H1 (cell line): ENCODE results near the gene ZFP36L2. TPM values are rescaled to one million over a fixed set of nuclear protein-coding genes. Genes with fewer than 3 reads are reported as not detected.

ENCODE experiments used
- CEBPB ChIP-seq: IDR thresholded peaks from 2 replicates; pipeline ENCODE4 v1.6.1; 2012; ENCODE audit warnings: low read depth, low read length
- KDM5A ChIP-seq: fragments of 200-600 bp; IDR thresholded peaks from 2 replicates; pipeline ENCODE4 v1.7.1; 2012; ENCODE audit warnings: mild to moderate bottlenecking, low read length, inconsistent platforms, mixed read lengths
- POLR2AphosphoS5 ChIP-seq: IDR thresholded peaks from 2 replicates; pipeline ENCODE4 v1.6.1; 2011; ENCODE audit warnings: low read depth, low read length
- RBBP5 ChIP-seq: IDR thresholded peaks from 2 replicates; pipeline ENCODE4 v1.7.1; 2012; ENCODE audit warnings: low read depth, mild to moderate bottlenecking, inconsistent platforms, low read length, moderate library complexity, borderline replicate concordance
- SP1 ChIP-seq: IDR thresholded peaks from 2 replicates; pipeline ENCODE4 v1.6.1; 2011; ENCODE audit warnings: low read depth, low read length
- SP2 ChIP-seq: IDR thresholded peaks from 2 replicates; pipeline ENCODE4 v1.6.1; 2012; ENCODE audit warnings: mild to moderate bottlenecking, low read length, inconsistent platforms
- SP4 ChIP-seq: IDR thresholded peaks from 2 replicates; pipeline ENCODE4 v1.6.1; 2012; ENCODE audit warnings: low read length, inconsistent platforms
- polyA plus RNA-seq, 7 experiments: library from polyadenylated mRNA; depleted of rRNA in 3 of 7; stranded (reverse) in 5 of 7; unstranded in 2 of 7; fragments of >200 nt in 5 of 7; fragments of 200-250 nt in 2 of 7; gene quantifications; 1 replicate in 5 of 7; 2 replicates in 1 of 7; 4 replicates in 1 of 7; pipeline versions ENCODE4 v1.2.1 to v1.2.3, GENCODE V29; 2011 to 2013; ENCODE audit warnings: missing spikeins in 2 of 7, mixed read lengths in 2 of 7
- total RNA-seq: library from RNA; stranded (reverse); fragmentation: NEBNext Ultra II Directional; extraction: Animal tissue kit (Norgen Biotek cat#: 25700); gene quantifications from 2 replicates; pipeline ENCODE4 v1.2.1, GENCODE V29; 2021
- TF ChIP-seq, protein P1 (sequence below): fragments of 300-600 bp; sonication (generic); IDR thresholded peaks from 2 replicates; pipeline ENCODE4 v1.7.1; 2012; ENCODE audit warnings: low read length, moderate library complexity, mild to moderate bottlenecking, inconsistent platforms; ENCODE audit not compliant: insufficient replicate concordance

The ZFP36L2 gene
- total and polyA plus RNA-seq, 2 of the 8 experiments (the other 6 are each of a cell fraction or from before 2014, with no cell fraction given): 13.4 to 102 TPM

- no peak for TF ChIP-seq CEBPB
- no peak for TF ChIP-seq RBBP5
- no peak for TF ChIP-seq SP1
- no peak for TF ChIP-seq KDM5A
- TF ChIP-seq, protein P1, sequence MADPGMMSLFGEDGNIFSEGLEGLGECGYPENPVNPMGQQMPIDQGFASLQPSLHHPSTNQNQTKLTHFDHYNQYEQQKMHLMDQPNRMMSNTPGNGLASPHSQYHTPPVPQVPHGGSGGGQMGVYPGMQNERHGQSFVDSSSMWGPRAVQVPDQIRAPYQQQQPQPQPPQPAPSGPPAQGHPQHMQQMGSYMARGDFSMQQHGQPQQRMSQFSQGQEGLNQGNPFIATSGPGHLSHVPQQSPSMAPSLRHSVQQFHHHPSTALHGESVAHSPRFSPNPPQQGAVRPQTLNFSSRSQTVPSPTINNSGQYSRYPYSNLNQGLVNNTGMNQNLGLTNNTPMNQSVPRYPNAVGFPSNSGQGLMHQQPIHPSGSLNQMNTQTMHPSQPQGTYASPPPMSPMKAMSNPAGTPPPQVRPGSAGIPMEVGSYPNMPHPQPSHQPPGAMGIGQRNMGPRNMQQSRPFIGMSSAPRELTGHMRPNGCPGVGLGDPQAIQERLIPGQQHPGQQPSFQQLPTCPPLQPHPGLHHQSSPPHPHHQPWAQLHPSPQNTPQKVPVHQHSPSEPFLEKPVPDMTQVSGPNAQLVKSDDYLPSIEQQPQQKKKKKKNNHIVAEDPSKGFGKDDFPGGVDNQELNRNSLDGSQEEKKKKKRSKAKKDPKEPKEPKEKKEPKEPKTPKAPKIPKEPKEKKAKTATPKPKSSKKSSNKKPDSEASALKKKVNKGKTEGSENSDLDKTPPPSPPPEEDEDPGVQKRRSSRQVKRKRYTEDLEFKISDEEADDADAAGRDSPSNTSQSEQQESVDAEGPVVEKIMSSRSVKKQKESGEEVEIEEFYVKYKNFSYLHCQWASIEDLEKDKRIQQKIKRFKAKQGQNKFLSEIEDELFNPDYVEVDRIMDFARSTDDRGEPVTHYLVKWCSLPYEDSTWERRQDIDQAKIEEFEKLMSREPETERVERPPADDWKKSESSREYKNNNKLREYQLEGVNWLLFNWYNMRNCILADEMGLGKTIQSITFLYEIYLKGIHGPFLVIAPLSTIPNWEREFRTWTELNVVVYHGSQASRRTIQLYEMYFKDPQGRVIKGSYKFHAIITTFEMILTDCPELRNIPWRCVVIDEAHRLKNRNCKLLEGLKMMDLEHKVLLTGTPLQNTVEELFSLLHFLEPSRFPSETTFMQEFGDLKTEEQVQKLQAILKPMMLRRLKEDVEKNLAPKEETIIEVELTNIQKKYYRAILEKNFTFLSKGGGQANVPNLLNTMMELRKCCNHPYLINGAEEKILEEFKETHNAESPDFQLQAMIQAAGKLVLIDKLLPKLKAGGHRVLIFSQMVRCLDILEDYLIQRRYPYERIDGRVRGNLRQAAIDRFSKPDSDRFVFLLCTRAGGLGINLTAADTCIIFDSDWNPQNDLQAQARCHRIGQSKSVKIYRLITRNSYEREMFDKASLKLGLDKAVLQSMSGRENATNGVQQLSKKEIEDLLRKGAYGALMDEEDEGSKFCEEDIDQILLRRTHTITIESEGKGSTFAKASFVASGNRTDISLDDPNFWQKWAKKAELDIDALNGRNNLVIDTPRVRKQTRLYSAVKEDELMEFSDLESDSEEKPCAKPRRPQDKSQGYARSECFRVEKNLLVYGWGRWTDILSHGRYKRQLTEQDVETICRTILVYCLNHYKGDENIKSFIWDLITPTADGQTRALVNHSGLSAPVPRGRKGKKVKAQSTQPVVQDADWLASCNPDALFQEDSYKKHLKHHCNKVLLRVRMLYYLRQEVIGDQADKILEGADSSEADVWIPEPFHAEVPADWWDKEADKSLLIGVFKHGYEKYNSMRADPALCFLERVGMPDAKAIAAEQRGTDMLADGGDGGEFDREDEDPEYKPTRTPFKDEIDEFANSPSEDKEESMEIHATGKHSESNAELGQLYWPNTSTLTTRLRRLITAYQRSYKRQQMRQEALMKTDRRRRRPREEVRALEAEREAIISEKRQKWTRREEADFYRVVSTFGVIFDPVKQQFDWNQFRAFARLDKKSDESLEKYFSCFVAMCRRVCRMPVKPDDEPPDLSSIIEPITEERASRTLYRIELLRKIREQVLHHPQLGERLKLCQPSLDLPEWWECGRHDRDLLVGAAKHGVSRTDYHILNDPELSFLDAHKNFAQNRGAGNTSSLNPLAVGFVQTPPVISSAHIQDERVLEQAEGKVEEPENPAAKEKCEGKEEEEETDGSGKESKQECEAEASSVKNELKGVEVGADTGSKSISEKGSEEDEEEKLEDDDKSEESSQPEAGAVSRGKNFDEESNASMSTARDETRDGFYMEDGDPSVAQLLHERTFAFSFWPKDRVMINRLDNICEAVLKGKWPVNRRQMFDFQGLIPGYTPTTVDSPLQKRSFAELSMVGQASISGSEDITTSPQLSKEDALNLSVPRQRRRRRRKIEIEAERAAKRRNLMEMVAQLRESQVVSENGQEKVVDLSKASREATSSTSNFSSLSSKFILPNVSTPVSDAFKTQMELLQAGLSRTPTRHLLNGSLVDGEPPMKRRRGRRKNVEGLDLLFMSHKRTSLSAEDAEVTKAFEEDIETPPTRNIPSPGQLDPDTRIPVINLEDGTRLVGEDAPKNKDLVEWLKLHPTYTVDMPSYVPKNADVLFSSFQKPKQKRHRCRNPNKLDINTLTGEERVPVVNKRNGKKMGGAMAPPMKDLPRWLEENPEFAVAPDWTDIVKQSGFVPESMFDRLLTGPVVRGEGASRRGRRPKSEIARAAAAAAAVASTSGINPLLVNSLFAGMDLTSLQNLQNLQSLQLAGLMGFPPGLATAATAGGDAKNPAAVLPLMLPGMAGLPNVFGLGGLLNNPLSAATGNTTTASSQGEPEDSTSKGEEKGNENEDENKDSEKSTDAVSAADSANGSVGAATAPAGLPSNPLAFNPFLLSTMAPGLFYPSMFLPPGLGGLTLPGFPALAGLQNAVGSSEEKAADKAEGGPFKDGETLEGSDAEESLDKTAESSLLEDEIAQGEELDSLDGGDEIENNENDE: no peak
- no peak for TF ChIP-seq SP4
- no peak for TF ChIP-seq SP2
- TF ChIP-seq POLR2AphosphoS5: no peak
Observed at GRCh38 chr2:43190311-43191052, 35.9 kb downstream of the ZFP36L2 start (continued).
